ENCODE results near the gene CLEC4A. TPM values are rescaled to one million over a fixed set of nuclear protein-coding genes. Genes with fewer than 3 reads are reported as not detected.

The CLEC4A gene
- total and polyA plus RNA-seq, 2 of the 8 experiments (the other 6 are each of a cell fraction or from before 2014, with no cell fraction given) = 0.41 to 0.44 TPM

DNA sequence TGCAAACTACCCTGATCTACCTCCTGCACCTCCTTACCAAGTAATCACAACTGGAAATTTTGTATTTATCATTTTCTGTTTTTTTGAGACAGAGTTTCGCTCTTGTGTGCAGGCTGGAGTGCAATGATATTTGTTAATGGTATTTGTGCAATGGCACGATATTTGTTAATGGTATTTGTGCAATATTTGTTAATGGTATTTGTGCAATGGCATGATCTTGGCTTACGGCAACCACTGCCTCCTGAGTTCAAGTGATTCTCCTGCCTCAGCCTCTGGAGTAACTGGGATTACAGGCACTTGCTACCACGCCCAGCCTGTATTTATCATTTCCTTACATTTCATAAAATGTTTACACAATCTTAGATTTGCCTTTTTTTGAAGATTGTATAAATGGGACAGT, 47.1 kb upstream of the CLEC4A start:
- H3K18ac ChIP-seq (ENCODE audit: extremely low read depth, low read length) = no peak overlapping the region
- no peak overlapping the region for H2BK15ac ChIP-seq (ENCODE audit: low read length)
- H4K91ac ChIP-seq (replicated peaks; ENCODE audit: insufficient read length, low read length) = no peak overlapping the region
- H4K5ac ChIP-seq (ENCODE audit: insufficient read length, low read depth, low read length) = no peak overlapping the region
- H3K14ac ChIP-seq (ENCODE audit: insufficient read length) = no peak overlapping the region
- H3K4ac ChIP-seq (replicated peaks; ENCODE audit: insufficient read length, low read depth, low read length) = no peak overlapping the region
- H3K27me3 ChIP-seq (replicated peaks in 1 of 4; ENCODE audit: control insufficient read depth in 3 of 4, extremely low read depth in 1 of 4, insufficient read depth in 3 of 4, low read length in 3 of 4) = no peaks in the 10 kb centered on the region
- ChIA-PET POLR2A (ENCODE audit: partially characterized antibody) (no interaction called here), CTCF (ENCODE audit: partially characterized antibody) (interaction anchor here (0.9 to 11.1 kb wide), 5 partner anchors 12 to 434 kb away, joined by 3 to 146 read pairs (median 12); no protein-coding TSS in a partner anchor)
- no peak overlapping the region for H4K8ac ChIP-seq (ENCODE audit: extremely low read depth, insufficient read depth, low read length)
- no peak overlapping the region for H3K4me2 ChIP-seq (ENCODE audit: insufficient read depth in 1 of 2, low read depth in 2 of 2, low read length in 2 of 2)
- no peak overlapping the region for H2BK20ac ChIP-seq (ENCODE audit: low read length)
- H3K4me3 ChIP-seq (ENCODE audit: extremely low read depth in 1 of 4, insufficient read depth in 2 of 4, low read depth in 3 of 4, low read length in 4 of 4) = no peak overlapping the region
- H3K23me2 ChIP-seq (ENCODE audit: low read depth, low read length) = no peaks in the 10 kb centered on the region
- no peak overlapping the region for H2BK5ac ChIP-seq (ENCODE audit: low read depth, low read length)
- no peak overlapping the region for H2AFZ ChIP-seq (ENCODE audit: low read length)
- 90% methylated on average over 4 of the region's 4 CpGs; no CpG with 5 or more reads in 1 of the 2 experiments for WGBS, 2 experiments (ENCODE audit: extremely low coverage in 1 of 2, insufficient coverage in 1 of 2, insufficient read length in 1 of 2, insufficient replicate concordance in 2 of 2, low coverage in 1 of 2, low lambda C conversion rate in 2 of 2, missing lambda C conversion rate in 1 of 2)
- H2BK12ac ChIP-seq (ENCODE audit: low read depth, low read length) = no peak overlapping the region
- H3K79me1 ChIP-seq (ENCODE audit: low read depth, low read length) = no peaks in the 10 kb centered on the region
- H3K56ac ChIP-seq (replicated peaks; ENCODE audit: insufficient read length, low read depth, low read length) = no peak overlapping the region
- H3K4me1 ChIP-seq (replicated peaks in 1 of 4; ENCODE audit: control insufficient read depth in 3 of 4, insufficient read depth in 4 of 4, low read length in 3 of 4) = no peaks in the 10 kb centered on the region
- FAIRE-seq (no peak), DNase-seq (ENCODE audit: low read depth in 1 of 2, low spot score in 2 of 2) (no peak)
- no peaks in the 10 kb centered on the region for H4K20me1 ChIP-seq (replicated peaks in 1 of 2; ENCODE audit: control insufficient read depth in 1 of 2, insufficient read depth in 2 of 2, low read length in 2 of 2)
- H3K27ac ChIP-seq (ENCODE audit: low read depth, low read length) = no peak overlapping the region
- no peak overlapping the region for H3K23ac ChIP-seq (ENCODE audit: insufficient read length)
- no peak overlapping the region for H2BK120ac ChIP-seq (replicated peaks; ENCODE audit: low read depth, low read length)
- H3K9ac ChIP-seq (replicated peaks in 1 of 4; ENCODE audit: extremely low read depth in 1 of 4, low read depth in 3 of 4, low read length in 3 of 4) = no peak overlapping the region
- no peaks in the 10 kb centered on the region for H3K79me2 ChIP-seq (ENCODE audit: control insufficient read depth in 1 of 2, insufficient read depth in 2 of 2, low read length in 2 of 2)
- no peak overlapping the region for H2AK5ac ChIP-seq (ENCODE audit: low read depth, low read length)
- H3K36me3 ChIP-seq (ENCODE audit: control insufficient read depth in 2 of 4, insufficient read depth in 4 of 4, low read length in 3 of 4) = no peaks in the 10 kb centered on the region
- H3K9me3 ChIP-seq (ENCODE audit: insufficient read depth in 2 of 2, low read depth in 1 of 2, low read length in 1 of 2) = no peaks in the 10 kb centered on the region
